Fibroblast of the conjunctiva (primary cell): Measurements from ENCODE around the gene PDE6B.
A peak's percentile ranks its signal among the peaks of the same experiment; 100 is the strongest.

Source experiments
- DNase-seq: peaks from one replicate; pipeline ENCODE4 v3.0.0-alpha.2; 2010; ENCODE audit warnings: low read depth

Gene PDE6B

DNA sequence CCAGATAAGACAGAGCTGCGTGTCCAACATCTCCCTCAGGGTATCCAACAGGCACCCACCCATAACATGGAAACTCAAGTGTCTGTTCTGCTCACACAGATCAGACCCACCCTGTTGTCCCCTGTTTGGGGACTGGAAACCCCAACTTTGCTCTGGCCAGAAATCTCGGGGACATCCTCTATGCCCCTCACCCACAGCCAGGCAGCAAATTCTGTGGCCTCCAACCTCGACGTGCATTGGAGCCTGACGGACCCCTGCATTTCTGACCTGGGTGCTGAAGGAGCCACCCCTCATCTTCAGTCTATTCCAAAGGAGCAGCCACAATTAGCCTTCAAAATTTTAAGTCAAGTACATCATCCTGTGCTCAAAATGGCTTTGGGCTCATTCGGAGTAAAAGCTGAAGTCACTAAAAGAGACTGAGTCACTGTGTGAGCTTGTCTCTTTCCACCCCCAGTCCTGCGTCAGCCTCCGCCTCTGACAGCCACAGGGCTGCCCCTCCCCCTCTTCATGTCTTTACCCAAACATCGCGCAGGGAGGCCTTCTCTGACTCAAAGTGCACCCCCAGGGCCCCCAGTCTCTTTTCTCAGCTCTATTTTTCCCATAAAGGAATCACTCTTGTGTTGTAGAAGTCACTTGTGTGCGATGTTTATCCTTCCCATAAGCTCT is 24.4 kb upstream of the PDE6B start:
- DNase-seq = no peak

DNA sequence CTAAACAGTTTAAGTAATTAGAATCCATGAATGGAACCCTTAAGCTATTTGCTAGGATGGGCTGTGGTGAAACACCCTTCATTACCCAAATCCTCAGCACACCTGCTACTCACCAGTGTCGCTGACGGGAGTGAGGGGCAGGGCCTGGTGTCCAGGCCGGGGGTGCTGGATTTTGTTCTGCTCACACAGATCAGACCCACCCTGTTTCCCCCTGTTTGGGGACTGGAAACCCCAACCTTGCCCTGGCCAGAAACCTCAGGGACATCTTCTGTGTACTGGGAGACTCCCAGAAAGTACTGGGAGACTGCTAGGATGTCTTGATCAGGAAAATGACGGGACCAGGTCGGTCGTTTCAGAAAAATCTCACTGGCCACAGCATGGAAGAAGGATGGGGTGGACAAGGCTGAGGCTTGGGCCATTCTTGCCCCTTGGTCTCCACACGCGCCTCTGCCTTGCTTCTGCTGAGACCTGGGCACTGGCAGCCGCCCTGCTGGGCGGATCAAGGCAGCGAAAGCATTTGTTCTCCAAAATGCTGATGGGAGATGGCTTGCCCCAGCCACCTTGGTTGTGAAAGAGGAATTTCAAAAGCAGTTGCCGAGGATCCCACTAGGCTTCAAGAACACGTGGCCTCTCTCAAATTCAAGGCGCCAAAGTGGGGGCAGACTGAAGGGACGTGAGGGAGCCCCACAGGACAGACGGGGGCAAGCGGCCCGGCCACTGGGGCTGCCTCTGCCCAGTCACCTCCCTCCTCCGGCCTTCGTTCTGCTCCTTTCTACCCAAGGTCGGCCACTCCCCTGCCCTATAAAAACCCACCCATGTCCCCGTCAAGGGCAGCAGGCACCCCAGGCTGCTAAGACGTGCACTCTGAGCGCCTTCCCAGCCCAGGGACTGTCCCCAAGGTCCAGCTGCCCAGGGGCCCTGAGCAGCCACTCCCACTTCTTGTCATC is 23.5 kb upstream of the PDE6B start:
- no peak for DNase-seq

DNA sequence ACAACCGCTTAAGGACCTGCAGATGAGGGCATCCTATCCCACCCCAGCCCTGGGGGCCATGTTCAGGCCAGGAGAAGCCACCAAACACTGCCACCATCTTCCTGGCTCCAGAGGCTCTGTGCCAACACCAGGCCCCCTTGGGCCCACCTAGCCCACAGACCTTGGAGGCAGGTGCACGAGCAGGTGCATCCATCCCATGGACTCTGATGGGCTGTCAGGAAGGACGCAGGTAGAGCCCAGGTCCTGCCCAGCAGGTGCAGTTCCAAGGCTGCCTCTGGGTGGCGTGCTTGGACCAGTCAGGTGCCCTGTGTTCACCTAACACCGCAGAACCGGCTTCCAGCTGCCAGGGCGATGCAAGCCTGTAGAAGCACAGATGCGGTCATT is 22.8 kb upstream of the PDE6B start:
- DNase-seq = no peak

DNA sequence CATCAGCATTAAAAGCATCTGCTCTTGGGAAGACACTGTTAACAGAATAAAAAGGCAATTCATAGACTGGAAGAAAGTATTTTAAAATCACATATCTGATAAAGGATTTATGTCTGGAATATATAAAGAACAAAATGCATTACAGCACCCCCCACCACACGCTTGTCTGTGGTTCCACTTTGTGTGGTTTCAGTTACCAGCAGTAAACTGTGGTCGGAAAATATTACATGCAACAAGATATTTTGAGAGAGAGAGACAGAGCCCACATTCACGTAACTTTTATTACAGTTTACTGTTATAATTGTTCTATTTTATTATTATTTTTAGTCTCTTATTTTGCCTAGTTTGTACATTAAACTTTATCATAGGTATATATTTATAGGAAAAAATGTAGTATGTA is 21.2 kb upstream of the PDE6B start:
- DNase-seq = no peak

DNA sequence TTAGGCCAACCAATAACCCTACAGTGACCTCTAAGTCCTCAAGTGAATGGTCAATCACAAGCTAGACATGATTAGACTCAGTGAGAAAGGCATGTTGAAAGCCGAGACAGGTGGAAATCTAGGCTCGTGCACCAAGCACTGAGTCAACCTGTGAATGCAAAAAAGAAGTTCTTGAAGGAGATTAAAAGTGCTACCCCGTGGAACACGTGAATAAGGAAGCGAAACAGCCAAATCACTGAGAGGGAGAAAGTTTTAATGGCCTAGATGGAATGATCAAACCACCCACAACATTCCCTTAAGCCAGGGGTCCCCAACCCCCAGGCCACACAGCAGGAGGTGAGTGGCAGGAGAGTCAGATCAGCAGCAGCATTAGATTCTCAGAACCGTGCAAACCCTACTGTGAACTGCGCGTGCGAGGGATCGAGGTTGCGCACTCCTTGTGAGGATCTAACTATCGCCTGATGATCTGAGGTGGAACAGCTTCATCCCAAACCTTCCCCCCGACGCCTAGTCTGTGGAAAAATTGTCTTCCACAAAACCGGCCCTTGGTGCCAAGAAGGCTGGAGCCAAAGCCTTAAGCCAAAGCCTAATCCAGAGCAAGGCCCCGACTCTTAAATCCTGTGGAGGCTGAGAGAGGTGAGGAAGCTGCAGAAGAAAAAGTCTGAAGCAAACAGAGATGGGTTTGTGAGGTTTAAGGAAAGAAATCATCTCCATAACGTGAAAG is 19.5 kb upstream of the PDE6B start:
- no peak for DNase-seq

DNA sequence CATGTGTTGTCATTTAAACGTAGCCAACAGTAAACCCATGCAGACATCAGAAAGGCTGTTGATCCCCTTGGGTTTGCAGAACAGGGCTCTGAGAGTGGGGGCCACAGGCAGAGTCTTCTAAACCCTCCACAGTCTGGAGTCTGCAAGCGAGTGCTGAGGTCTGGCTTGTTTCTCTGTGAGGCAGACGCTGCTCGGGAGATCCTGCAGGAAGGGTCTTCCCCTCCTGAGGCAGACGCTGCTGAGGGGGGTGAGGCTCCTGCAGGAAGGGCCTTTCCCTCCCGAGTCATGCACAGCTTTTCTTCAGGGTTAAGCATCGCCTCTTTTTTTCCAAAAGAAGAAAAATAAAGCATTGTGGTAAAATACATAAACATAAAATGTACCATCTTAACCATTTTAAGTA is 17.1 kb upstream of the PDE6B start:
- no peak for DNase-seq

DNA sequence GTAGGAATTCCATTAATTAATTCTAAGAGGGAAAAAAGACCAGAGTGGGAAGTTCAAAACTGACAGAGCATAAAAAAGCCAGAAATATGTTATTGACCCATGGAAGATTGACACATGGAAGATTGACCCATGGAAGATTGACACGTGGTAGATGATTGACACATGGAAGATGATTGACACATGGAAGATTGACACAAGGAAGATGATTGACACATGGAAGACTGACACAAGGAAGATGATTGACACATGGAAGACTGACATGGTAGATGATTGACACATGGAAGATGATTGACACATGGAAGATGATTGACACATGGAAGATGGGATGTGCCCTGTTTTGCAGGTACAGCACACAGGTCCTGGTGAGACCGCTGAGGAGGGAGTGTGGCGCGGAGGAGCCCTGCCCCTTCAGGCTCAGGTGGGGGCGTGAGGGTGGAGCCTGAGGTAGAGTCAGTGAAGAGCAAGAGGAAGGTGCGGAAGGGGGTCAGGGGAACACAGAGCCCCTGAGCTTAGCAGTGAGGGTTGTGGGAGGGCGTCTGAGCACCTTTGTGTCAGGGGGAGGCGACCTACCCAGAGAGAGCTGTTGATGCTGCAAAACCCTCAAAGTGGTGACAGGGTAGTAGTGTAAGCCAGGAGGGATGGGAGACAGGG is 15.8 kb upstream of the PDE6B start:
- no peak for DNase-seq

DNA sequence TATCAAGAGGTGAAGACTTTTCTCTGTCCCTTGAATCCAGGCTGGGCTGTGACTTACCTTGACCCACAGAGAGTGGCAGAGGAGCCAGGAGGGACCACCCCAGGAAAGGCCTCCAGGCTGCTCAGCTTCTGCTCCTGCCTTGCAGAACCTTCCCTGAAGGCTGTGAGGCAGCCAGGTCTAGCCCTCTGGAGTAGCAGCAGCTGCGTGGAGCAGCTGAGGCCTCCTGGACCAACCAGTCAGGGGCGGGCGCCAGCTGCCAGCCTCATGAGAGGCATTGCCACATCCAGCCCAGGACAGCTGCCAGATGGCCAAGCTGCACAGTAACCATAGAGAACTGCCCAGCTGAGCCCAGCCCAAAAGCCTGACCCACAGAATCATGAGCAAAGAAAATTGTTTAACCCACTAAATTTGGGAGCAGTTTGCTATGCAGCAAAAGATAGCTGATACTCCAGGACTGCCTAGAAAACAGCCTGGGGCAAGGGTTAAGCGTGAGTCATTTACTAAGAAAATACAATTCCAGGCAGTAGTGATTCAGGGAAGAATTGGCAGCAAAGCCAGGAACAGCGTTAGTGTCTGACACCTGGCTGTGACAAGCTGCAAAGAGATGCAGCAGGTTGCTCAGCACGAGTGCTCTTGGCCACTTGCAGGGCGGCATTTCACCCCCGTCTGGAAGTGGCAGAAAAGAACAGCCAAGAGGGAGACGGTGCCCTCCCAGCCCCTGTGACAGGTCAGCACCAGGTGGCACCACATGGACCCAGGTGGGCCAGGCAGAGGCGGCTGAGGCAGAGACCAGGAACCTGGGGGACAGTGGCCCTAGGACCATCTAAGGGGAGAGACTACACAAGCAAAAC is 14.7 kb upstream of the PDE6B start:
- peak; percentile 22 for DNase-seq

DNA sequence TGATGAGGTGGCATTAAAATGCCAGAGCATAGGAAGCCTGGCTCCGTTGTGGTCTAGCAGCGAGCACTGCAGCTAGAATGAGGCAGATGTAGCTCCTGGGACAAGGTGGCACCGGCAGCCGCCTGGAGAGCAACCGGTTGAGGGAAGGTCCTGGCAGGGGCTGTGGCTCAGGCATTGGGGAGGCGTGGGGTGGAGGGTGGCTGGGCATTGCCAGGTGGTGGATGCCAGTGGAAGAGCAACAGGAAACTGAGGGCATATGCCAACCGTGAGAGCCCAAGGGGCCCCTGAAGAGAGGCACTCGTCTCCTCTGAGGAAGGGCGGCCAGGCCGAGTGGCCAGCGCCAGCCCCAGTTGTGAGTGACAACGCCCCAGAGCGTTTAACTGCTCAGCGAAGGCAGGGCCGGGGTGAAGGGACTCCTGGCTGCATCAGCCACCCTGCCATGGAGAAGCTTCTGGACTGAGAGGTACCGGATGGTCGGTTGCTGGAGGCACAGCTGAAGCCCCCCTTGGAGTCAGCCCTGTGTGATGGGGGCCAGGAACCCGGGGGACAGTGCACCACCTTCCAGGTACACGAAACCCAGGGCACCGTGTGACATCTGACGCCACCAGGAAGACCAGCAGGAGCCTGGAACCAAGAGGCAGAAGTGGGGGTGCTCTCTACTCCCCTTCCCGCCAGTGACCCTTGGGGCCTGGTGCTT is 13.2 kb upstream of the PDE6B start:
- no peak for DNase-seq

DNA sequence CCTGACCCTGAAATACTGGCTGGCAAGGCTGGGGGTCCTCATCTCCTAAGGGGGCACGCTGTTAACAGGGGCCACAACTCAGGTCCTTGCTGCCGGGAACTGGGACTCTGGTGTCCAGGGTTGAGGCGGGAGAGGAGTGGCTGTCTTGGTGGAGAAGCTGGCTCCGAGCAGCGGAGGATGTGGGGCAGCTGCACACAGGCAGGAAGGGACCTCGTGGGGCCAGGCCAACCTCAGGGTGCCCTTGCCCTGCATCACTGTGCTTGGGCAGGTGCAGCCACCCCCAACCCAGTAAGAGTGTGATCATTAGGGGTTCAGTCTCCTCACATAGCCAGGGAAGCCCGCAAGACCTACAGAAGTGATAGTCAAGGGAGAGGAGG is 12.6 kb upstream of the PDE6B start:
- DNase-seq = no peak

DNA sequence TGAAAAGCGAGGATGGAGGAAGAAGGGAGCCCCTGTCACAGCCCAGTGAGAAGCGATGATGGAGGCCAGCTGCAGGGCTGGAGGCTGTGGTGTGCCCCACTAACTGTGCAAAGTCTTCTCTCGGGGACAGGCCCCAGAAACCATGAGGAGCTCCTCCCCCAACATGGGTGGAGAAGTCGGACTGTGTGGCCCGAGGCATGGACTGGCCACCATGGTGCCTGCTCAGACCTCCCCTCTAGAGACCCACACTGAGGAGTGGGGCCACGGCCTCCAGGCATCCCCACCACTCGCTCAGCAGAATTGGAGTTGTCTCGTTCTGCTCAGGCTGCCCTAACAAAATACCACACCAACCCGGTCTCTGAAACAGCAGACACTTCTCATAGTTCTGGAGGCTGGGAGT is 12.2 kb upstream of the PDE6B start:
- no peak for DNase-seq

DNA sequence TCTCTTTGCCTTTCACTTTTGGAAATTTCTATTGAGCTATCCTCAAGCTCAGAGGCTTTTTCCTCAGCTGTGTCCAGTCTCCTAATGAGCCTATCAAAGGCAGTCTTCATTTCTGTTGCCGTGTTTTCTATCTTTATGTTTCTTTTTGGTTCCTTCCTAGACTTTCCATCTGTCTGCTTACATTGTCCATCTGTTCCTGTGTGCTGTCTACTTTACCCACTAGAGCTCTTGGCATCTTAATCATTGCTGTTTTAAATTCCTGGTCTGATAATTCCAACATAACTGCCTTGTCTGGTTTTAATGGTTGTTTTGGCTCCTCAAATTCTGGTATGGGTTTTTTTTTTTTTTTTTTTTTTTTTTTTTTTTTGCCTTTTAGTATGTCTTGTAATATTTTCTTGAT is 9.3 kb upstream of the PDE6B start:
- DNase-seq = no peak

DNA sequence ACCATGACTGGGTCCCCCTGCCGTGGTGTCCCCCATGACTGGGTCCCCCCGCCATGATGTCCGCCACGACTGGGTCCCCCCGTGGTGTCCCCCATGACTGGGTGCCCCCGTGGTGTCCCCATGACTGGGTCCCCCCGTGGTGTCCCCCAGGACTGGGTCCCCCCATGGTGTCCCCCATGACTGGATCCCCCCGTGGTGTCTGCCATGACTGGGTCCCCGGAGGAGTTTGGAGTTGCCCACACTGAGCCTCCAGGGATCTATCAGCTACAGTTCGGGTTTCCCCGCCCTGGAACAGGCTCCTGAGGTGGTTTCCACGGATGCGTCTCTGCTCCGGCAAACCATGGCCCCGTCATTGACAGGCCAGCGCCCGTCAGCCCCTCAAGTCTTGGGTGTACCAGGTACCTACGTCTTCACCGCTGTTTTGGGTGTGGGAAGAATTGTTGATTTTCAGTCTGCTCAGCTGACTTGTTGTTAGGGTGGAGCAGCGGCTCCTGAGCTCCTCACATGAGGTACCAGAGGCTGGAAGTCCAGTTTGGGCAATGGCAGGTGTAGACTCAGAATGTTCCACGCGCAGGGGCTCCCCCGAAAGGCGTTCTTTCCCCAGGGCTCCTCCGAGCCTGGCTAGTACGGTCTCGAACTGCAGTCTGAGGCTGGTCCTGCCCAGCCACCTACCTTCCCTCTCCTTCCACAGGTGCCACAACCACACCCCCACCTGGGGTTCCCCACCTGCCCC is 8.3 kb upstream of the PDE6B start:
- DNase-seq = no peak

DNA sequence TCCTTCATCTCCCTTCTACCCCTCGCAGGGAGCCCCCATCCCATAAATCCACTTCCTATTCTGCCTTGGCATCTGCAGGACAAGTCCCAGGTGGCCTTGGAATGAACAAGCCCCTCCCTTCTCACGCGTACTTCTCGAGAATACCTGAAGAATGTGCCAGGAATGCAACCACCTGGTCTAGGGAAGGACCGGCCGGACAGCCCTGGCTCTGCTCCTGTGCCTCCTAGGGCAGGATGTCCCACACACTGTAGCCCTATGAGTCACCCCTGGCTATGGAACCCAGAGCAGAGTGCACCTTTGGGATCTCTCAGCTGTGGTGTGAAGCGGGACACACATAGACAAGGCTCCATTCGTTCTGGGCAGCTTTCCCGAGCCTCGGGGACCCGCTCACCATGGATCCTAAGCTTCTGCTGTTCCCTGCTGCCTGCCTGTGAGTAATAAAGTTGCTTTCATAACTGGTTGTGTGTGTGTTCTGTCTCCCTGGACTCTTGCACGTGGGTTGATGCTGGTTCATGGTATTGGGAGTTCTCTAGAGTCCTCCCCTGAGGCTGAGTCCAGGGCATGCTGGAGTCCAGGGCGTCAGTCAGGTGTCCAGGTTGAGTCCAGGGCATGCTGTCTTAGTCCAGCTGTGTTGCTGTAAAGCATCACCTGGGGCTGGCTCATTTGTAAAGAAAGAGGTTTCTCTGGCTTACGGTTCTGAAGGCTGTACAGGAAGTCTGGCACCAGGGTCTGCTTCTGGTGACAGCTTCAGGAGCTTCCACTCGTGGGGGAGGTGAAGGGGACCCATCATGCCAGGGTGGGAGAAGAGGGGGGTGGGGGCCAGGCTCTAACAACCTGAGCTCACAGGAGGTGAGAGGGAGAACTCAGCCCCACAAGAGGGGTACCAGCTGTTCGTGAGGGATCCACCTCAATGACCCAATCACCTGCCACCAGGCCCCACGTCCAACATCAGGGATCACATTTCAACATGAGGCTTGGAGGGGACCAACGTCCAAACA is 7.4 kb upstream of the PDE6B start:
- DNase-seq = no peak

DNA sequence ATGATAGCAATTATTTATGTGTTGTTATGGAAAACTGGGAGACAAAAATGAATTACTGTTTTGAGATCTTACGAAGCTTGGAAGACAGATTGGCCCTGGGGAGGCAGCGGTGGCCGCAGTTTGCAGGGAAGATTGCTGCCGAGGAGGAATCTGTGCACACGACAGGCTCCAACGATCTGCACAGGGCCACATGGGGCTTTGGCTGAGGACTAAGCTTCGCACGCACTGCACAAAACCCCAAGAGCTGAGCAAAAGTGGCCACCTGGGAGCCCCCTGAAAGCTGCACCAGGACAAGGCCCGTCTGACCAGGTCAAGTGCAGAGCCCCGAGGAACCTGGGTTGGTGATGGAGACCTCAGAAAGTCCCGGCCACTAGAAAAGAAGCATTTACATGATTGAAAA is 5.2 kb upstream of the PDE6B start:
- DNase-seq = no peak

DNA sequence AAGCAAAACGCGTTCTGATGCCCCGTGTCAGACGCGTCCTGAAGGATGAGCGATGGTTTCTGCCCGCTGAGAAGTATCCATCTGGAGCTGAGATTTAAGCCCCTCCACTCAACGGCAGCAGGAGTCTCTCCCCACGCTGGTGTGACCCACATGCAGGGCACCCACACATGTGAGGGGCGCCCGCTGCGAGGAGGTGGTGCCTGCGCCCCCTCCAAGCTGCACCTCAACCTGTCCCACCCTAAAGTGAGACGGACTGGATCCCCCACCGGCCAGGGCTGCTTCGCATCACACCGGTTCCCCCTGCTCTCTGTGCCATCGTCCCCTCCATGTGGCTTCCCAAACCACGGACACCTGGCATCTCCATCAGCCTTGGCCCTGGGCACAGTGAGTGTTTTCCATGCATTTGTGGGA is 4.5 kb upstream of the PDE6B start:
- no peak for DNase-seq

DNA sequence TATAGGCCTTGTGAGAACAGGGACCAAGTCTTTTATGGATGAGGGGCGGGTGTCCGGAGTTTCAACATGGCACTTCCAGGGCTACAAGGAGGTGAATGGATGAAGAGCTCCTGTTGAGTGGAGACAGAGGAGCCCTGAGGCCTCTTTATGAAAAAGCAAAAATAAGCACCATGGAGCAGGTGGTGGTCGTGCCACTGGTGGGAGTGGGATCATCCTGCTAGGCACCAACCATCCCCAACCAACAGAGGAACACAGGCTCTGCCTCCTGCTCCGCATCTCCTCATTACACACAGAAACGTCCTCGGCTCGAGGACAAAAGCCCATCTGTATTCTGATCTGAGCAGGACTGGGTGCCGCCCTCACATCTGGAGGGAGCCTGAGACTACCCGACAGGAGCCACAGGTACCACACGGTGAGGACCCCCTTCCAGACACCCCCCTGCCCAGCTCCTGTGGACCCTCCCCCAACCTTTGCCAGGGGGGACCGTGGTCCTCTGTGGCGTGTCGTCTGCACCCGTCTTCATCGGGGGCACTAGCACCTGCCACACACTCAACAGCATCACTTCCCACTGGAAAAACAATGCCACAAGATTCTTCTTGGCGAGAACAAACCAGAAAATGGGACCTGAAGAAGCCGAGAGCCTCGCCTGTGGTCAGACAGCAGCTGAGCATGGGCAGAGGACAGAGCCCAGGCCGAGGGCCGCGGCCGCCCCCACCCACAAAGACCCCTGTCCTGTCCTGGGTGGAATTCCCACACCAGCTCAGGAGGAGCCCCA is 3.9 kb upstream of the PDE6B start:
- no peak for DNase-seq
